GM21529 (cell line): Measurements from ENCODE around the gene FAM98B.
"Not testable (repeated sequence)": the region's sequence is repeated elsewhere in the genome, so short reads cannot be mapped to it uniquely, and the experiment has no call there.

Experiments
- ATAC-seq: cut with Tn5 transposase; IDR thresholded peaks from one replicate; pipeline ENCODE4 v1.9.1; 2021; ENCODE audit not compliant: unreplicated experiment

The FAM98B gene

GRCh38 chr15:38453971-38454695, at the start of gene FAM98B:
FAM98B (plus strand) TSS chr15:38454127; CDS start chr15:38454162, 35 bp downstream.
- peak; percentile 90 for ATAC-seq

DNA sequence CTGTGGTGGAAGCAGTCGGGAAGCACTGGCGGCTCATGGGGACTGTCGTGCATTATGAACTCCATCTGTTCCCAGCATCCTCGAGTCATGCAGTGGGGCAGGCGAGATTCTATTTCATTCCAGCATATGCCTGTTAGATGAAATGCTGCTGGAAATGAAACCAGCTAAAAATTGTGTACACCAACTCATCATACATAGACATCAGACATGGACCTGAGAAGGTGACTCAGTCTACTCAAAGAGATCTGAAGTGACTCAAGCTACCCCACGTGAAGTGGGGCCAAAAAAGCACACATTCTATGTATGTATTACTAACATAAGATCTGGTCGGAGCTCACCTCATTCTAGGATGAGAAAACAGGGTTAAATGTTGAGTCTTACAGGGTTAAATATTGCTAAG, 47.5 kb upstream of the FAM98B start:
- ATAC-seq: no peak

- ATAC-seq: no peak
These were observed 45.4 kb upstream of the FAM98B start for GRCh38 chr15:38408576-38408975.

DNA sequence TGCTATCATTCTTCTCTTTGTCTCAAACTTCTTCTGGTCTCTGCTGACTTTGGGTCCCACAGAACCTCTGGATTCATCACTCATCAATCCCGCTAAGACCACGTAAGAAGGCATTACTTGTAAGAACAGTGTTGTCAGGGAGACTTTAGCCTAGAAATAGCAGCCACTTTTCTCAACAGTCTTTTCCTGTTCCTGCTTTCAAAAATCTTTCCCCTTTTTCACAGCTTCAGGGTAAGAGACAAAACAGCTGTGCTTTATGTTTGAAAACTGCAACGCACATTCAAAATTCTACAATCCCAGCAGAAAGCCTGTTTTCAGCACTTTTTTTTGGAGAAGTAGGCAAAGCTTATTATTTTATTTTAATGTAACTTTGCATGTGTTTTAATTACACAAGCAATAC, 42.0 kb upstream of the FAM98B start:
- ATAC-seq: no peak

DNA sequence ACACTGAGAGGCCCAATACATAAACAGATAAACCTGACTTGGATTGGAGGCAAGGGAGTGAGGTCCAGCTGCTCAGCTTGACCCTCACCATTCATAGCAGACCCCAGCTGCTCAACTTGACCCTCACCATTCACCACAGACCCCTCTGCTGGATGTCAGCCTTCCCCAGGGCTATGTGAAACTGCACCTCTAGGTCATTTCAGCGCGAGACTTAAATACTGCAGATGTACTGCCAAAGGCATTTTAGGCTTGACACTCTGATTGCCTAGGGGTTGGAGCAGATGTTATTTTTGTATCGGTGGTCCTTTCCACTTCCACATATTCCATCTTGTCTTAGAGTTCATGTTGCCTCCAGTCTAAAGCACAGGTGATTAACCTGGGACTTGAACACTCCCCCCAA, 41.5 kb upstream of the FAM98B start:
- ATAC-seq: no peak

- no peak for ATAC-seq
These were observed 39.6 kb upstream of the FAM98B start for GRCh38 chr15:38414357-38414756.

- no peak for ATAC-seq
These were observed 32.7 kb upstream of the FAM98B start for GRCh38 chr15:38421069-38421690.

GRCh38 chr15:38424101-38424552, 29.8 kb upstream of the FAM98B start:
- ATAC-seq: peak; percentile 69

DNA sequence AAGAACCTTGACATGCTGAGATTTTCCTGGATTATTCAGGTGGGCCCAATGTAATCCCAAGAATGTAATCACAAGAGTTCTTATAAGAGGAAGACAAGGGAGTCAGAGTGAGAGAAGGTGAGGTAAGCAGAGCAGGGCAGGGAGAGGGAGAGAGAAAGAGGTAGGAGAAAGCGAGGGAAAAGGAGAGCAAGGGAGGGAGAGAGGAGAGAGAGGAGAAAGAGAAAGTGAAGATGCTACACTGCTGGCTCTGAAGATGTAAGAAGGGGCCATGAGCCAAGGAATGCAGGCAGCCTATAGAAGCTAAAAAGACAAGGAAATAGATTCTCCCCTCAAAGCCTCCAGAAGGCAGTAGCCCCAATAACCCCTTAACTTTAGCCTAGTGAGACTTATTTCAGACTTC, 28.7 kb upstream of the FAM98B start:
- ATAC-seq: no peak

DNA sequence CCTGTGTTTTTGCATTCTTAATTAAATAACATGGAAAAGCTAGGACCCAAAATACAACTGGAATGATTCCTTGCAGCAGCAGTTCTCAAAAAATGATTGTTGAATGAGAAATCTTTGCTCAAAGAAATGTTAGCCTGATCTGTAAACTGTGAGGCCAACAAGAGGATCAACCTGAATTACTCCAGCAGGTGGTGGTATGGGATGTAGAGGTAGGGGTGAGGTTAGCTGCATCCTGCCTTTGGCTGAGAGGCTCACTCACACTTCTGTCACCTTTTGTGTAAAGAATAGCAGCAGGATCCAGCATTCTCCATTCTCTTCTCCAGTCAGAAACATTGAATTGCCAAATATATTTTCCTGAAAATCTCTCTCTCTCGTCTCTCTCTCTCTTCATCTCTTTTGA, 26.5 kb upstream of the FAM98B start:
- ATAC-seq: no peak

DNA sequence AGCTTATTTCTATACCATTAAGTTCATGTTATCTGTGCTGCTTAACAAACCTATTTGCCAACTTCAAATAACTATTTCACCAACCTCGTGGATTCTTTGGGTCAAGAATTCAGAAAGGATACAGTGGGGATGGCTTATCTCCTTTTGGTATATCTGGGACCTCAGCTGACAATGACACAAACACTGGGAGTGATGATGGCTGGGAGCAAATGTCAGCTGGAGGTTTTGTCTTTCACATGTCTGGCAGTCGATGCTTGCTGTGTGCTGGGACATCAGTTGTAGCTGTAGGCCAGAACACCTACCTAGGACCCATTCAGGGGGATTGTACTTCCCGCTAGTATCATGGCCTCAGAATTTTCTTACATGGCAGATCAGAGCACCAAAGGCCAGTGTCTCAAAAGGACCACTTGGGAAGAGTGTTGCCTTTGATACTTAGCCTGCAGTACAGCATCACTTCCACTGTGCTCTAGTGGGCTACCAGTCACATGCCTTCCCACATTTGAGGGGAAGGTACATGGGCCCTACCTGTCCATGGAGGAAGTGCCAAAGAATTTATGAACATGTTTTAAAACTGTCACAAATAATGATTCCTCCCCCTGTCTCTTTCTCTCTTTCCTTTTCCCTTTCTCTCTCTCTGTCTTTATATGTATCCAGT, 23.7 kb upstream of the FAM98B start:
- ATAC-seq: no peak

- no peak for ATAC-seq
These were observed 16.9 kb upstream of the FAM98B start for GRCh38 chr15:38436993-38437392.

- ATAC-seq: not testable (repeated sequence)
These were observed 16.3 kb upstream of the FAM98B start for GRCh38 chr15:38437603-38438002.

- no peak for ATAC-seq
These were observed 15.6 kb upstream of the FAM98B start for GRCh38 chr15:38438031-38438986.

GRCh38 chr15:38440353-38441129, 13.4 kb upstream of the FAM98B start:
- peak; percentile 80 for ATAC-seq

DNA sequence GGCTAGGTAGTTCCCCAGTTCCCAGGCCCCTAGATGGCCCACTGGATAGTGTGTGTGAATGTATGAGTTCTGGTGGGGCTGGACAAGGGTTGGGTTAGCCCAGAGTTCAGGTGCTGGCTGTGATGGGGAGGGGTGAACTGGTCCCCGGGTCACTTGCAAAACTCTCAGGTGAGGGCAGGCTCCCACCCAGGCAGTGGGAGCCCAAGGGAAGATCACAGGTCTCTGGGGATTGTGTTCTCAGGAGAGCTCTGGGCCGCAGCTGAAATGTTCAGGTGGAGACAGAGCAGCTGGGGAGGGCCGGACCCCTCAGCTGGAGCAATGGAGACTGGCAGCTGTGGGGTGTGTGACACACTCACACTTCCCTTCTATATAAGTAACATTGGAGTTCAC, 12.8 kb upstream of the FAM98B start:
- no peak for ATAC-seq

GRCh38 chr15:38454696-38455090, 766 bp downstream of the FAM98B start:
- no peak for ATAC-seq

DNA sequence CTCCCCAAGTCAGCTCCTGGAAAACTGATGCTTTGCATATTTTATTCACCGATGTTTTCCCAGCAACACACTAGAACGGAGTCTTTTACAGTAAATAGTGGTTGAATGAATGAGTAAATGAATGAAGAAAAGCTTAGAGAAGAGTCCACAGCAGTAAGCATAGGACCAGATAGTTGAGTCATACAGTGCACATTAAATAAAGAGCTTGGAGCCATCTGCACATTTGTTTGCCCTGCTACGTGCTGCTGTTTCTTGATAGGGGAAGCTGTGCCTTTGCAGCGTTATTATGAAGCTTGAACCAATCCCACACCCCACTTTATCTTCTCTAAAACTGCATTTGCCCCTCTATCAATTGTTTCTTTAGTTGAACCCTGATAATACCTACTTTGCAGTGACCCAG, 1.2 kb downstream of the FAM98B start:
- ATAC-seq: no peak

GRCh38 chr15:38458646-38459045, 4.7 kb downstream of the FAM98B start:
- no peak for ATAC-seq

DNA sequence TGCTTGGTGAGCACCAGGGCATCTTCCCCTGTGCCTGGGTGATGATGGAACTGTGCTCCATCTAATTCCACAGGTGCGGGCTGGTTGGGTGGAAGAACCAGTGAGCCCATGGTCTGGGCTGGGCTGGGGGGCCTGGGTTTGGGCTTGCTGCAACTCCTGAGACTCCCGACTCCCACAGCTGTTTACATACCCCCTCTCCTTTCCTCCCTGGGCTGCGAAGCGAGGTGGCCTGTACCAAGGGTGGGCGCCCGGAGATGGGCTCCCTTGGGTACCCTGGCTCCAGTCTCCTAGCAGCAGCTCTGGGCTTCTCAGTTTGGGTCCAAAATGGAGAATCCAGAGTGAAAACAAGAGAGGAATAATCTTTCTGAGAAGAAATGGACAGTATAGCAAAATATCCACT, 5.6 kb downstream of the FAM98B start:
- no peak for ATAC-seq
